HepG2 (cell line): ENCODE data around the gene NUDT22. TPM values are rescaled to one million over a fixed set of nuclear protein-coding genes. Genes with fewer than 3 reads are reported as not detected.

Experiments used
- ATAC-seq: fragments of 200-7000 bp; cut with Tn5 transposase; 3 replicates; pipeline ENCODE4 v1.9.1; 2020; ENCODE audit warnings: mild to moderate bottlenecking, moderate library complexity
- BruUV-seq: library from RNA; stranded (reverse); fragments of 400-500 nt; replicated peaks from 2 replicates; lab custom pipeline; 2021; lab: Mats Ljungman, UMichigan
- CTCF ChIA-PET: fragments of 300-600 bp; formaldehyde crosslinking; extraction: SDS; loops from one replicate; lab custom pipeline; 2021; ENCODE audit warnings: low total read pairs, inconsistent platforms, low intra/inter-chr PET ratio; lab: Yijun Ruan, JAX
- POLR2A ChIA-PET: fragments of 350-600 bp; sonication (Branson Sonifier 250); formaldehyde crosslinking; loops from one replicate; lab custom pipeline; 2020; ENCODE audit warnings: antibody characterized with exemption, inconsistent platforms; lab: Yijun Ruan, JAX
- DNase-seq: peaks from one replicate; pipeline ENCODE4 v3.0.0-alpha.2; 2015; ENCODE audit warnings: low spot score
- FAIRE-seq: peaks from 3 replicates; lab custom pipeline; 2011; peaks lifted over from hg19 to GRCh38; lab: Jason Lieb, UNC
- H2AFZ ChIP-seq: one replicate; pipeline ENCODE4 v1.6.1; 2011; ENCODE audit warnings: low read length, inconsistent platforms
- H3K27ac ChIP-seq: fragments of 300-600 bp; 3 replicates; pipeline ENCODE4 v1.8.0; 2011; ENCODE audit warnings: mixed run types, mild to moderate bottlenecking, mixed read lengths, low read length, inconsistent platforms; ENCODE audit not compliant: insufficient read depth; ENCODE audit errors: extremely low read length
- H3K27me3 ChIP-seq, 2 experiments: fragments of 200-600 bp in 1 of 2; 2 replicates in 1 of 2; 3 replicates in 1 of 2; pipeline versions ENCODE4 v1.6.0 to v1.8.0; 2011; ENCODE audit warnings: low read length in 2 of 2, mild to moderate bottlenecking in 2 of 2, moderate library complexity in 2 of 2, inconsistent platforms in 1 of 2; ENCODE audit not compliant: insufficient read depth in 2 of 2, control insufficient read depth in 1 of 2
- H3K36me3 ChIP-seq, 2 experiments: fragments of 200-600 bp in 1 of 2; replicated peaks in 1 of 2; 2 replicates in 1 of 2; 3 replicates in 1 of 2; pipeline versions ENCODE4 v1.5.1 to v1.8.0; 2011; ENCODE audit warnings: low read length in 2 of 2, inconsistent platforms in 1 of 2; ENCODE audit not compliant: insufficient read depth in 2 of 2, control insufficient read depth in 1 of 2
- H3K4me1 ChIP-seq: 2 replicates; pipeline ENCODE4 v1.5.1; 2012; ENCODE audit warnings: low read length, inconsistent platforms; ENCODE audit not compliant: insufficient read depth
- H3K4me2 ChIP-seq: 2 replicates; pipeline ENCODE4 v1.6.0; 2011; ENCODE audit warnings: low read depth, low read length, inconsistent platforms
- H3K4me3 ChIP-seq, 3 experiments: fragments of 200-600 bp in 1 of 3; sonication (generic), shearing (Covaris generic) in 1 of 3; replicated peaks in 1 of 3; 2 replicates each; pipeline ENCODE4 v1.5.1; 2011 to 2016; ENCODE audit warnings: low read length in 3 of 3, inconsistent platforms in 2 of 3, low read depth in 2 of 3, mild to moderate bottlenecking in 2 of 3, control low read depth in 1 of 3, mixed read lengths in 1 of 3; ENCODE audit not compliant: insufficient read depth in 1 of 3
- H3K79me2 ChIP-seq: one replicate; pipeline ENCODE4 v1.6.1; 2011; ENCODE audit warnings: low read length, inconsistent platforms; ENCODE audit not compliant: insufficient read depth
- H3K9ac ChIP-seq: 2 replicates; pipeline ENCODE4 v1.6.0; 2011; ENCODE audit warnings: mild to moderate bottlenecking, low read depth, low read length, inconsistent platforms; ENCODE audit not compliant: insufficient read depth
- H3K9me3 ChIP-seq: 2 replicates; pipeline ENCODE4 v1.5.1; 2012; ENCODE audit warnings: mild to moderate bottlenecking, low read length
- H4K20me1 ChIP-seq: 2 replicates; pipeline ENCODE4 v1.6.0; 2011; ENCODE audit warnings: inconsistent platforms, mild to moderate bottlenecking, low read length, moderate library complexity; ENCODE audit not compliant: insufficient read depth
- DRAP1 ChIP-seq: IDR thresholded peaks from 2 replicates; pipeline ENCODE4 v1.6.1; 2016; ENCODE audit warnings: missing genetic modification reagents, missing compliant biosample characterization
- FLYWCH1 ChIP-seq: sonication (generic); formaldehyde crosslinking; IDR thresholded peaks from 2 replicates; pipeline ENCODE4 v1.8.1; 2023; ENCODE audit warnings: mild to moderate bottlenecking, missing genetic modification reagents
- KLF12 ChIP-seq: sonication (generic); formaldehyde crosslinking; IDR thresholded peaks from 2 replicates; pipeline ENCODE4 v1.4.0; 2020; ENCODE audit warnings: missing genetic modification reagents, borderline replicate concordance
- NFYC ChIP-seq: IDR thresholded peaks from 2 replicates; pipeline ENCODE4 v1.6.1; 2016; ENCODE audit warnings: missing genetic modification reagents, missing compliant biosample characterization
- NRL ChIP-seq: sonication (generic); formaldehyde crosslinking; IDR thresholded peaks from 2 replicates; pipeline ENCODE4 v1.5.0; 2020; ENCODE audit warnings: missing genetic modification reagents, mild to moderate bottlenecking, moderate library complexity, borderline replicate concordance
- RXRA ChIP-seq: sonication (generic); formaldehyde crosslinking; IDR thresholded peaks from 2 replicates; pipeline ENCODE4 v1.5.1; 2020; ENCODE audit warnings: missing genetic modification reagents
- SKIL ChIP-seq: sonication (generic); formaldehyde crosslinking; IDR thresholded peaks from 2 replicates; pipeline ENCODE4 v1.8.0; 2022; ENCODE audit warnings: missing genetic modification reagents, mild to moderate bottlenecking, moderate library complexity, borderline replicate concordance
- ZNF235 ChIP-seq: sonication (generic); formaldehyde crosslinking; IDR thresholded peaks from 2 replicates; pipeline ENCODE4 v1.8.1; 2023; ENCODE audit warnings: mild to moderate bottlenecking, missing genetic modification reagents, borderline replicate concordance
- ZNF770 ChIP-seq: sonication (generic); formaldehyde crosslinking; IDR thresholded peaks from 2 replicates; pipeline ENCODE4 v1.5.0; 2020; ENCODE audit warnings: mild to moderate bottlenecking, missing genetic modification reagents
- WGBS: methylation state at CpG from one replicate; pipeline ENCODE4 v1.1.6; 2017; ENCODE audit warnings: low lambda C conversion rate; 5-methylcytosine and 5-hydroxymethylcytosine counted together
- in situ Hi-C: cut with HindIII; loops from 2 replicates; pipeline ENCODE4 v1.10.0; 2017; ENCODE audit warnings: low pct_unique_long_range_greater_than_20kb; ENCODE audit not compliant: extremely low pct_ligation_motif_present
- intact Hi-C: fragments of 100-400 bp; cut with micrococcal nuclease; formaldehyde crosslinking; loops from one replicate; pipeline ENCODE4 v1.10.0; 2022; ENCODE audit not compliant: unreplicated experiment
- polyA plus RNA-seq, 8 experiments: library from polyadenylated mRNA; depleted of rRNA in 3 of 8; stranded (reverse) in 7 of 8; unstranded in 1 of 8; fragments of >200 nt; fragmentation: Illumina TruSeq in 4 of 8; extraction: Trizol in 4 of 8; gene quantifications; 2 replicates each; pipeline versions ENCODE4 v1.2.1 to v1.2.3, GENCODE V29; 2011 to 2016; ENCODE audit warnings: low read depth in 4 of 8, missing spikeins in 1 of 8, mixed read lengths in 1 of 8; ENCODE audit not compliant: insufficient read depth in 1 of 8
- total RNA-seq, 5 experiments: library from RNA; depleted of rRNA; stranded (reverse); fragments of >200 nt; fragmentation: Illumina TruSeq; extraction: Trizol; gene quantifications; 2 replicates each; pipeline ENCODE4 v1.2.3, GENCODE V29; 2016; ENCODE audit warnings: low read depth in 1 of 5
- TF ChIP-seq, protein P1 (sequence below), 2 experiments: sonication (generic) in 1 of 2; formaldehyde crosslinking in 1 of 2; IDR thresholded peaks; 2 replicates each; pipeline versions ENCODE4 v1.5.1 to v1.6.1; 2011 to 2020; ENCODE audit warnings: borderline replicate concordance in 1 of 2, low read depth in 1 of 2, low read length in 1 of 2, mild to moderate bottlenecking in 1 of 2, missing genetic modification reagents in 1 of 2, moderate library complexity in 1 of 2
- TF ChIP-seq, protein P2 (sequence below): IDR thresholded peaks from 2 replicates; pipeline ENCODE4 v1.6.1; 2016; ENCODE audit warnings: missing compliant biosample characterization, missing genetic modification reagents, borderline replicate concordance

NUDT22 gene
- total and polyA plus RNA-seq, 2 of the 13 experiments (the other 11 are each of a cell fraction or from before 2014, with no cell fraction given), result 33.5 to 39.8 TPM

DNA sequence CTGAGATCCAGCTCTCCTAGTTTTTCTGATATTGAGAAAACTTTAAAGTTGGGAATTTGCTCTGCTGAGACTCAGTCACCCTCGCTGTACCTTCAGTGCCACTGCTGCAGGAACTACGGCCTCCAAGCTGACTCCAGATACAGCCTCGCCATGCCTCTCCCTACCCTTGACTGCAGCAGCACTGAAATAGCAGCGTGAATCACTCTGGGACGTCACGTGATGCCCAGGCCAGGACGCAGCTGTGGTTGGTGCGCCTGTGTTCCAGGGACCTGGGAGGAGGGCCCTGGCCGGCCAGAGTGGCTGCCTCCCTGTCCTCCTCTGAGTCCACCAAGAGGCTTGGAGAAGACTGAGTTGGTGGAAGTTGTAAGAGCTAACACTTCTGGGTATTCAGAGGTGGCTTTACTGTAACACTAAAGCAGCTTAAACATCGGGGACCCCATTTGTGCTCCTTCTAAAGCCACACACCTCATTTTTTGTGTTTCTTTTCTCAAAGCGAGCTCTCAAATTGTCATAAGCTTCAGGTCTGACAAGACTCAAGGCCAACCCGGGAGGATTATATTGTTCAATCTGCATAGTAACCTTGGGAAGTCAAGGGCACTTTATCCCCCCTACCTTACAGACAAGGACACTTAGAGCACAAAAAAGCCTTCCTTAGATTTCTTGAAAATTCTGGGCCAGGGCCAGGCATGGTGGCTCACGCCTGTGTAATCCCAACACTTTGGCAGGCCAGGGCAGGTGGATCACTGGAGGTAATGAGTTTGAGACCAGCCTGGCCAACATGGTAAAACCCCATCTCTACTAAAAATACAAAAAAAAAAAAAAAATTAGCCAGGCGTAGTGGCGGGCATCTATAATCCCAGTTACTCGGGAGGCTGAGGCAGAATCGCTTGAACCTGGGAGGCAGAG, 44.3 kb upstream of the NUDT22 start:
- in situ Hi-C loops, result no loop called here
- 37% methylated on average over 17 of the region's 17 CpGs for whole genome bisulfite sequencing
- no peak for TF ChIP-seq FLYWCH1 (CRISPR knock-in tag)
- no peak for TF ChIP-seq ZNF235 (CRISPR knock-in tag)
- peak; percentile 80; the same call in 1 of the 2 replicates for TF ChIP-seq ZNF770 (CRISPR knock-in tag)
- 0 out of 2 replicates have a peak, but pooled peaks have one; percentile 31 for TF ChIP-seq RXRA (CRISPR knock-in tag)
- TF ChIP-seq DRAP1 (CRISPR knock-in tag), result peak; percentile 90
- peak; percentile 19; the same call in 1 of the 2 replicates for TF ChIP-seq SKIL (CRISPR knock-in tag)
- TF ChIP-seq NFYC, result peak; percentile 47; the same call in 1 of the 2 replicates
- TF ChIP-seq, protein P1, sequence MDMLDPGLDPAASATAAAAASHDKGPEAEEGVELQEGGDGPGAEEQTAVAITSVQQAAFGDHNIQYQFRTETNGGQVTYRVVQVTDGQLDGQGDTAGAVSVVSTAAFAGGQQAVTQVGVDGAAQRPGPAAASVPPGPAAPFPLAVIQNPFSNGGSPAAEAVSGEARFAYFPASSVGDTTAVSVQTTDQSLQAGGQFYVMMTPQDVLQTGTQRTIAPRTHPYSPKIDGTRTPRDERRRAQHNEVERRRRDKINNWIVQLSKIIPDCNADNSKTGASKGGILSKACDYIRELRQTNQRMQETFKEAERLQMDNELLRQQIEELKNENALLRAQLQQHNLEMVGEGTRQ (IDR thresholded peaks at IDR 0.05; ENCODE audit: low read depth, low read length), result peak; percentile 97
- TF ChIP-seq, protein P1 (CRISPR knock-in tag; IDR thresholded peaks at IDR 0.05; ENCODE audit: borderline replicate concordance), result peak; percentile 94; the same call in 1 of the 2 replicates
- TF ChIP-seq NRL (CRISPR knock-in tag), result 0 out of 2 replicates have a peak, but pooled peaks have one; percentile 16
- TF ChIP-seq, protein P2, sequence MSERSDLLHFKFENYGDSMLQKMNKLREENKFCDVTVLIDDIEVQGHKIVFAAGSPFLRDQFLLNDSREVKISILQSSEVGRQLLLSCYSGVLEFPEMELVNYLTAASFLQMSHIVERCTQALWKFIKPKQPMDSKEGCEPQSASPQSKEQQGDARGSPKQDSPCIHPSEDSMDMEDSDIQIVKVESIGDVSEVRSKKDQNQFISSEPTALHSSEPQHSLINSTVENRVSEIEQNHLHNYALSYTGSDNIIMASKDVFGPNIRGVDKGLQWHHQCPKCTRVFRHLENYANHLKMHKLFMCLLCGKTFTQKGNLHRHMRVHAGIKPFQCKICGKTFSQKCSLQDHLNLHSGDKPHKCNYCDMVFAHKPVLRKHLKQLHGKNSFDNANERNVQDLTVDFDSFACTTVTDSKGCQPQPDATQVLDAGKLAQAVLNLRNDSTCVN (CRISPR knock-in tag), result 0 out of 2 replicates have a peak, but pooled peaks have one; percentile 24
- TF ChIP-seq KLF12 (CRISPR knock-in tag), result 0 out of 2 replicates have a peak, but pooled peaks have one; percentile 42

More for the DNA sequence above, 44.3 kb upstream of the NUDT22 start:
- CTCF ChIA-PET, result no interaction called here
- H3K4me1 ChIP-seq, result peaks cover 44% of the 10 kb centered on the region
- no peaks in the 10 kb centered on the region for H3K27me3 ChIP-seq
- H3K27ac ChIP-seq, result peak overlapping the region; percentile 20
- no peaks in the 10 kb centered on the region for H3K36me3 ChIP-seq
- H4K20me1 ChIP-seq, result no peaks in the 10 kb centered on the region; the same call in 1 of the 2 replicates
- intact Hi-C loops, result loop anchor here (10.0 kb wide), 1 partner anchor 123 kb away; the partner anchor contains the start of genes CATSPERZ and ESRRA
- H3K9ac ChIP-seq, result peak overlapping the region; percentile 57
- H3K4me2 ChIP-seq, result peak overlapping the region; percentile 77
- H3K79me2 ChIP-seq, result no peaks in the 10 kb centered on the region
- peak overlapping the region; percentile 68 for H2AFZ ChIP-seq
- no TSS peak for BruUV-seq
- H3K9me3 ChIP-seq, result no peaks in the 10 kb centered on the region
- POLR2A ChIA-PET, result interaction anchor here (0.7 to 1.5 kb wide), 10 partner anchors 9 to 293 kb away, joined by 3 to 19 read pairs (median 3); partner anchors contain the start of genes FKBP2, MACROD1, NUDT22 and TRMT112
- H3K4me3 ChIP-seq, result peak overlapping the region in 1 of 3 experiments; percentile 42; a peak in 2 of 6 replicates
- DNase-seq (peak; percentile 82), FAIRE-seq (peak; percentile 85), ATAC-seq (peak; percentile 51)
